Duodenal mucosa (tissue), 2 donors: ENCODE results near the gene CACNA2D3.
"Not testable (repeated sequence)": the region's sequence is repeated elsewhere in the genome, so short reads cannot be mapped to it uniquely, and the experiment has no call there.

Experiments
- H3K27ac ChIP-seq: one replicate; pipeline ENCODE4 v1.7.0; 2013; ENCODE audit warnings: low read depth, low read length
- H3K27me3 ChIP-seq, 2 donors: one replicate each; pipeline ENCODE4 v1.7.0; 2013; ENCODE audit warnings: low read length in 2 of 2, control low read depth in 1 of 2; ENCODE audit not compliant: insufficient read depth in 2 of 2, control insufficient read depth in 1 of 2
- H3K36me3 ChIP-seq, 2 donors: one replicate each; pipeline ENCODE4 v1.7.0; 2013; ENCODE audit warnings: low read length in 2 of 2, control low read depth in 1 of 2; ENCODE audit not compliant: insufficient read depth in 2 of 2, control insufficient read depth in 1 of 2
- H3K4me1 ChIP-seq, 2 donors: one replicate each; pipeline ENCODE4 v1.7.0; 2013; ENCODE audit warnings: low read length in 2 of 2, control low read depth in 1 of 2; ENCODE audit not compliant: insufficient read depth in 2 of 2, control insufficient read depth in 1 of 2
- H3K4me3 ChIP-seq, 2 donors: one replicate each; pipeline ENCODE4 v1.7.0; 2013; ENCODE audit warnings: low read length in 2 of 2, low read depth in 1 of 2
- H3K9ac ChIP-seq, 2 donors: one replicate each; pipeline ENCODE4 v1.7.0; 2013; ENCODE audit warnings: low read length in 2 of 2, low read depth in 1 of 2
- H3K9me3 ChIP-seq, 2 donors: one replicate each; pipeline ENCODE4 v1.7.0; 2013; ENCODE audit warnings: low read length in 2 of 2, control low read depth in 1 of 2; ENCODE audit not compliant: control insufficient read depth in 1 of 2

The CACNA2D3 gene

DNA sequence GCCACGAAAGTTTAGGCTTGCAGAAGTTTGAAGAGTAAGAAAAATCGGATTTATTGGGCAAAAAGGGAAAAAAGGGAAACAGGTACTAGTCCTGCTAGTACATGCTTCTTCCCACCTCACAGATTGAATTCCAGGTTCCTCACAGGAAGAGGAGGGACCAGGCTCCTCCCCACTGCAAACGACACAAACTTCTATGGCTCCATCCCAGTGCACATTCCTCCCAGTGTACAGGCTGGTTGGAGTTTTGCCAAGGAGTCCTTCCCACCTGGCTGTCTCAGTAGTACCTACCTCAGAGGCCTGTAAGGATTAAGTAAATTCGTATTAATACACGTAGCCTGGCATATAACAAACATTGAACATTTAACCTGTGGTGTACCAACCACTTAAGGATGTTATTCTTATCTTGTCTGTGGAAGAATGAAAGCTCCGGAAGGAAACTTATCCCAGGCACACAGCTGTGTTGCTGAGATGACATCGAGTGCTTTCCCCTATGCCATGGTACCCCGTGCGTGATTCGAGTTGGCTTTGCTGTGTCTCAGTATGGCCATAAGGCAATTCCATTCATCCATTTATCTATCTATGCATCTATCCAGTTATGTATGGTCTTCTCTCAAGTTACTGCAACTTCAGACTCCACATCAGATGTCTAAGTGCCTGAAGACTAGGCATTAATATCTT, 511.2 kb downstream of the CACNA2D3 start:
- no peaks in the 10 kb centered on the region for H3K36me3 ChIP-seq
- H3K9me3 ChIP-seq, result no peaks in the 10 kb centered on the region
- no peak overlapping the region for H3K4me3 ChIP-seq
- no peak overlapping the region for H3K9ac ChIP-seq
- no peaks in the 10 kb centered on the region for H3K27me3 ChIP-seq
- no peaks in the 10 kb centered on the region for H3K4me1 ChIP-seq
- H3K27ac ChIP-seq, result no peak overlapping the region

DNA sequence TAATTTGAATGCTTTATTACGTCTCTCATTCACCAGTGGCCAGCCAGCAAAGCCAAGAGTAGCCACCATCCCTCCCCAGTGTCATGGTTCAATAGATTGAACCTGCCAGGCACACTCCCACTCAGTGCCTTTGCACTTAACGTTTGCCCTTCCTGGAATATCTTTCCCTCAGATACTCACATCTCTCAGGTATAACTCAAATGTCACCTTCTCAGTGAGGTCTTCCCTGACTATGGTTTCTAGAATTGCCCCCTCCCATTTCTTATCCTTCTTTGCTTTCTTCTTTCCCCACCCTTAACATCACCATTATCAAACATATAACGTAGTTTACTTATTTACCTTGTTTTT, 511.7 kb downstream of the CACNA2D3 start:
- no peak overlapping the region for H3K27ac ChIP-seq
- H3K4me1 ChIP-seq, result no peaks in the 10 kb centered on the region
- no peaks in the 10 kb centered on the region for H3K27me3 ChIP-seq
- H3K36me3 ChIP-seq, result no peaks in the 10 kb centered on the region
- no peak overlapping the region for H3K9ac ChIP-seq
- H3K4me3 ChIP-seq, result no peak overlapping the region
- H3K9me3 ChIP-seq, result no peaks in the 10 kb centered on the region

DNA sequence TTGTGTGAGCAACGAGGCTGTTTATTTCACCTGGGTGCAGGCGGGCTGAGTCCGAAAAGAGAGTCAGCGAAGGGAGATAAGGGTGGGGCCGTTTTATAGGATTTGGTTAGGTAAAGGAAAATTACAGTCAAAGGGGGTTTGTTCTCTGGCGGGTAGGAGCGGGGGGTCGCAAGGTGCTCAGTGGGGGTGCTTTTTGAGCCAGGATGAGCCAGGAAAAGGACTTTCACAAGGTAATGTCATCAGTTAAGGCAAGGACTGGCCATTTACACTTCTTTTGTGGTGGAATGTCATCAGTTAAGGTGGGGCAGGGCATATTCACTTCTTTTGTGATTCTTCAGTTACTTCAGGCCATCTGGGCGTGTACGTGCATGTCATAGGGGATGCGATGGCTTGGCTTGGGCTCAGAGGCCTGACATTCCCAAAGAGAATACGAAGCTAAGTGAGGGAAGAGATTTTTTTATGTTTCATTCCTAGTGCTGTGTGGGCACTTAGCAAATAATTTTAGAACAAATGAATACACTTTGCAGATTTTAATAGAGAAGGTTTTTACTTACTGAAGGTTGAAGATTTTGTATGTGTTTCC, 517.5 kb downstream of the CACNA2D3 start:
- not testable (repeated sequence) for H3K9ac ChIP-seq, H3K27ac ChIP-seq, H3K4me1 ChIP-seq, H3K36me3 ChIP-seq, H3K27me3 ChIP-seq, H3K9me3 ChIP-seq, H3K4me3 ChIP-seq

DNA sequence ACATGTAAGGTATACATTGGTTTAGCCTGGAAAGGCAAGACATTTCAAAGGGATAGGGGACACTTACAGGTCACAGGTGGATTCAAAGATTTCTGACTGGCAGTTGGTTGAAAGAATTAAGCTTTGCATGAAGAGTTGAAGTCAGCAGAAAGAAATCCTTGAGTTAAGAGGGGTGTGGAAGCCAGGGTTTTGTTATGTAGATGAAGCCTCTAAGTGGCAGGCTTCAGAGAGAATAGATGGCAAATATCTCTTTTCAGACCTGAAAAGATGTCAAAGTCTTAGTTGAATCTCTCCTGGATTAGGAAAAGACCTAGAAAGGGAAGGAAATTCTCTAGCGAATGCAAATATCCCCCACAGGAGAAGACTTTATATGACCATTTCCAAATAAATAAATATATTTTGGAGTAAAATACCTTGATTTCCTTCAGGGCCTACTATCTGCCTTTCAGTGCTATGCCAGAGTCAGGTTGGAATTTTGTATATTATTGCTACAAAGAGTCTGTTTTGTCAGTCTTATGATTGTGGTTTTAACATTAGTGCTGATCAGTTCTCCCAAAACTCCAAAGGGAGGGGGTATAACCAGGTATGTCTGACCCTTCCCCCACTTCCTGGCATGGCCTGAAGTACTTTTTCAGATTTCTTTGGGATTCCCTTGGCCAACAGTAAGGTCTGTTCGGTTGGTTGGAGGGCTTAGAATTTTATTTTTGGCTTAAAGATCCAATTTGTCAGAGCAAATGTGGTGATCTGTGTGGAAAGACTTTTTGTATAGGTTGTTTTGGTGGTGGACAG, 519.1 kb downstream of the CACNA2D3 start:
- Histone ChIP-seq H3K36me3 (no peaks in the 10 kb centered on the region), H3K27me3 (peaks cover 6 to 7% of the 10 kb centered on the region in 2 donors), H3K27ac (no peak overlapping the region), H3K9me3 (no peaks in the 10 kb centered on the region), H3K4me3 (no peak overlapping the region), H3K9ac (no peak overlapping the region), H3K4me1 (no peaks in the 10 kb centered on the region)

DNA sequence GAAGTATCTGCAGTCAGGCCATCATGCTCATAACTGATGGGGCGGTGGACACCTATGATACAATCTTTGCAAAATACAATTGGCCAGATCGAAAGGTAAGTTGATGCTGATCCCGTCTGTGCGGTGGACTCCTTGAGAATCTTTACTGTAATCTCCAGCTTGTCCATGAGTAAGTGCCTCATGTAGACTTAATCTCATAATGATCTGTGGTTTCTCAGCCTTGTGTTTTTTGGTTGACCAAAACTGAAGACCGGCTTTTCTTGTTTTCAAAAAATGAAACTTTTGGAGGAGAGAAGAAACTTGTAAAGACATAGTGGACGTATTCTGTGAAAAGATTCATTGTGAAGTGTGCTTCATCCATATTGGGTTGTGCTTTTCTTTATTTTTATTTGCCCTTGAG, 519.8 kb downstream of the CACNA2D3 start:
- no peak overlapping the region for H3K9ac ChIP-seq
- no peaks in the 10 kb centered on the region for H3K36me3 ChIP-seq
- no peaks in the 10 kb centered on the region for H3K4me1 ChIP-seq
- no peak overlapping the region for H3K4me3 ChIP-seq
- peaks cover 6 to 7% of the 10 kb centered on the region in 2 donors for H3K27me3 ChIP-seq
- H3K27ac ChIP-seq, result no peak overlapping the region
- no peaks in the 10 kb centered on the region for H3K9me3 ChIP-seq

DNA sequence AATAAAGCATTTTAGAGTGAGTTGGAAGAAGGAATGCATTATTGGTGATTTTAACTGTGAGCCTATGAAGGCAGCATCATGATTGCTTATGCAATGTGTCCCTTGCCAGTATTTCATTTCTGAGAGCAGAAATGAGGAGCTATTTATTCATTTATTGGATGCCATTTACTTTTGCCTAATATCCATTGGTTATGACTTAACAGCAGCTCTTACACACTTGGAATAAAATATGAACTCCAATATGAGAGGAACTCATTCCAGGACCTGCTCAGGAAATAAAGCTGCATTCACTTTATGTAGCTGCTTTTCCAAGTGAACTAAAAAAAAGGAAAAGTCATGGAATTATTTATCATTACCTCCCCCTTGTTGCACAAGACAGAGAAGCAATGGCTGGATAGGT, 525.4 kb downstream of the CACNA2D3 start:
- Histone ChIP-seq H3K27me3 (no peaks in the 10 kb centered on the region), H3K36me3 (no peaks in the 10 kb centered on the region), H3K9ac (no peak overlapping the region), H3K4me1 (no peaks in the 10 kb centered on the region), H3K27ac (no peak overlapping the region), H3K9me3 (no peaks in the 10 kb centered on the region), H3K4me3 (no peak overlapping the region)

DNA sequence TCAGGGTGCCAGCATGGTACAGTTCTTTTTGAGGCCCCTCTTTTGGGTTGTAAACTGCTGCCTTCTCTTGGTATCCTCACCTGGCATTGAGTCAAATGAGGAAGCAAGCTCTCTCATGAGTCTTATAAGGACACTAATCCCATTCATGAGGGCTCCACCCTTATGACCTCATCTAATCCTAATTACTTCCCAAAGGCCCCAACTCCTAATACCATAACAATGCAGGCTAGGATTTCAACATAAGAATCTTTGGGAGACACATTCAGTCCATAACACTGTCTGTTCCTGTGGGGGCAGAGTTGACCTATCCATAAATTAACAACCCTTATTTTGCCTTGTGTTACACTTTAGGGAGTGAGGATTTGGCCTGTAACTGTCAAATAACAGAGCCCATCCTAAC, 527.2 kb downstream of the CACNA2D3 start:
- Histone ChIP-seq H3K36me3 (no peaks in the 10 kb centered on the region), H3K27ac (no peak overlapping the region), H3K27me3 (no peaks in the 10 kb centered on the region), H3K4me1 (no peaks in the 10 kb centered on the region), H3K4me3 (no peak overlapping the region), H3K9me3 (no peaks in the 10 kb centered on the region), H3K9ac (no peak overlapping the region)

DNA sequence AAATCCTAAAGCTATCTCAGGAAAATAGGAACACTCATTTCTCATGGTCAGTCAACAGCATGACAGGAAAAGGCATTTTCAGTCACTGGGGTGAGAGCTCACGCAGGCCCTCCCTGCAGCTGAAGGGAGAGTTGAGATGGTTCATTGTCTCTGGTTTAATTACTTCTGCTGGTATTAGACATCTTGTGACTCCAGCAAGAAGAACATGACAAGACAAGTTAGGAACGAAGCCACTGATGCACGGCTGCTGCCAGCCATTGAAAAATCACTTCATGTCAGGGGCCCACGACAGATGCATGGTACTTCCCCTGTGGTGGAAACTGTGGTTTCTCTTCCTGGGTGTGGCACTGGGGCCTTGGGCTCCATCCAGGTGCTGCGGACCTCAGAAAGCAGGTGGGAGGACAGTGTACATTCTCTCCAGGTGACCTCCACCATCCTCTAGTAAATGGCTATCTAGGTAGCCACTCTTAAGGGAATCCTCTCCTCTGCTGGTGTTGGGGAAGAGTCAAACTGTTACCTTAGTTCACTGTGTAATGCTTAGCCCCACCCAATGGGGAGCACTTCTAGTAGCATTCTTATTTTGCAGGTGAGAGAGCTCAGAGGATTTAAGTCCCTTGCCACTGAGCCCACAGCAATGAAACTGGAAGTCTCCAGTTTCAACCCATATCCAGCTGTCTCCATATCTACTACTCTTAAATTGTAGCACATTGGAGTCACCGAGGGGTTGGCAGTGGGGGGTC, 531.3 kb downstream of the CACNA2D3 start:
- no peaks in the 10 kb centered on the region for H3K36me3 ChIP-seq
- no peaks in the 10 kb centered on the region for H3K27me3 ChIP-seq
- no peak overlapping the region for H3K9ac ChIP-seq
- no peaks in the 10 kb centered on the region for H3K4me1 ChIP-seq
- no peaks in the 10 kb centered on the region for H3K9me3 ChIP-seq
- H3K4me3 ChIP-seq, result no peak overlapping the region
- H3K27ac ChIP-seq, result no peak overlapping the region

DNA sequence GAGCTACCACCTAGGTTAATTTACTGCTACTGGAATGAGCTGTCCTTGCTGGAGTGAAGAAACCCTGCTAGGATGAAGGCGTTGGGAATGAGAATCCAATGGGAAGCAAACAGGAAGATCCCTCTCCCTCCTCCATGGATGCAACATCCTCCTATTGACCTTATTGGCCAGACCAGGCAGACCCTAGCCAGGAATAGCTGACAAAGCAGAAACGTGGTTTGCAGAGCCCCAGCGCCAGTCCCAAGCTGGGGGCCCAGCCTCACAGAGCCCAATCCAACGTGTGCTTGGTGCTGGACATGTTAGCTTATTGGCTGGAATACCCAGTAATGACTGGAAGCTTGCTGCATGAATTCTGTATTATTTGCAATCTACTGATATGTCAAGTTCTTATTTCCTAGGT, 532.4 kb downstream of the CACNA2D3 start:
- no peaks in the 10 kb centered on the region for H3K4me1 ChIP-seq
- H3K9me3 ChIP-seq, result no peaks in the 10 kb centered on the region
- H3K27me3 ChIP-seq, result no peaks in the 10 kb centered on the region
- no peak overlapping the region for H3K27ac ChIP-seq
- H3K4me3 ChIP-seq, result no peak overlapping the region
- H3K36me3 ChIP-seq, result no peaks in the 10 kb centered on the region
- H3K9ac ChIP-seq, result no peak overlapping the region

DNA sequence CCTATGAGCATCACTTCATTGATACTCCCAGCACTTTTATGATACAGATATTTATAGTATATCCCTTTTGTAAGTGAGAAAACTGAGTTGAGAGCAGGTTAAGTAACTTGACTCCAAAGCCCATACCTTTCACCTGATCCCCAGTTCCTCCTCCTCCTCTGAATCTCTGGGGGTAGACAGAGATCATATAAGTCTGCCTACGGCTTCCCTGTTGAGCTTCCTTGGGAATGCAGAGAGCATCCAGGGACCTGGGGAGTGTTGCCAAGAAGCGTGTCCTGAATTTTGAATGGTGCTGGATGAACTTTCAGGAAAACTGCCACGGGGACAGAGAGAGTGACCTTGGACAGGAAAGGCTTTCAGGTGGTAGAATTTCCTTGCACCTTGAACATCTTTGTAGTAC, 537.0 kb downstream of the CACNA2D3 start:
- Histone ChIP-seq H3K9ac (no peak overlapping the region), H3K9me3 (no peaks in the 10 kb centered on the region), H3K4me3 (no peak overlapping the region), H3K27ac (no peak overlapping the region), H3K36me3 (no peaks in the 10 kb centered on the region), H3K4me1 (no peaks in the 10 kb centered on the region), H3K27me3 (no peaks in the 10 kb centered on the region)
